CD14-positive monocyte (primary cell): ENCODE results near the gene KSR2. TPM values are rescaled to one million over a fixed set of nuclear protein-coding genes. Genes with fewer than 3 reads are reported as not detected.

Experiments
- DNase-seq, 3 donors: peaks; one replicate each; pipeline ENCODE4 v3.0.0-alpha.2; 2011 to 2022
- H2AFZ ChIP-seq: 2 replicates; pipeline ENCODE4 v1.6.0; 2012; ENCODE audit warnings: mild to moderate bottlenecking, low read depth, low read length, inconsistent platforms; ENCODE audit not compliant: insufficient read depth, poor library complexity, severe bottlenecking
- H3K27ac ChIP-seq, 2 donors: 1 replicate in 1 of 2; 2 replicates in 1 of 2; pipeline ENCODE4 v1.5.1; 2012 to 2013; ENCODE audit warnings: low read length in 2 of 2, control low read depth in 1 of 2, inconsistent platforms in 1 of 2, low read depth in 1 of 2, mild to moderate bottlenecking in 1 of 2
- H3K27me3 ChIP-seq, 2 donors: one replicate each; pipeline versions ENCODE4 v1.6.0 to v1.6.1; 2011 to 2013; ENCODE audit warnings: low read length in 2 of 2; ENCODE audit not compliant: control insufficient read depth in 2 of 2, insufficient read depth in 2 of 2
- H3K36me3 ChIP-seq, 2 donors: replicated peaks in 1 of 2; 1 replicate in 1 of 2; 2 replicates in 1 of 2; pipeline versions ENCODE4 v1.5.1 to v1.6.1; 2012 to 2013; ENCODE audit warnings: low read length in 2 of 2, control low read depth in 1 of 2, inconsistent platforms in 1 of 2, mild to moderate bottlenecking in 1 of 2; ENCODE audit not compliant: insufficient read depth in 2 of 2, control insufficient read depth in 1 of 2
- H3K4me1 ChIP-seq, 2 donors: 1 replicate in 1 of 2; 2 replicates in 1 of 2; pipeline versions ENCODE4 v1.5.1 to v1.6.1; 2012 to 2013; ENCODE audit warnings: low read length in 2 of 2, control low read depth in 1 of 2, inconsistent platforms in 1 of 2, mild to moderate bottlenecking in 1 of 2, moderate library complexity in 1 of 2; ENCODE audit not compliant: insufficient read depth in 2 of 2, control insufficient read depth in 1 of 2
- H3K4me2 ChIP-seq: replicated peaks from 2 replicates; pipeline ENCODE3; 2012; ENCODE audit warnings: low read length, moderate library complexity, mild to moderate bottlenecking; ENCODE audit not compliant: poor library complexity, severe bottlenecking; ENCODE audit errors: extremely low read depth
- H3K4me3 ChIP-seq, 3 experiments: fragments of 200-600 bp in 1 of 3; sonication (generic) in 1 of 3; replicated peaks in 1 of 3; 1 replicate in 2 of 3; 2 replicates in 1 of 3; pipeline ENCODE4 v1.5.1; 2011 to 2013; ENCODE audit warnings: low read length in 3 of 3, mild to moderate bottlenecking in 3 of 3, control low read depth in 2 of 3, low read depth in 2 of 3, inconsistent platforms in 1 of 3, moderate library complexity in 1 of 3
- H3K79me2 ChIP-seq: 2 replicates; pipeline ENCODE4 v1.6.0; 2012; ENCODE audit warnings: mild to moderate bottlenecking, control low read depth, inconsistent platforms, low read length, moderate library complexity; ENCODE audit not compliant: insufficient read depth
- H3K9ac ChIP-seq: 2 replicates; pipeline ENCODE4 v1.6.0; 2017; ENCODE audit warnings: low read length, mild to moderate bottlenecking; ENCODE audit not compliant: insufficient read depth, poor library complexity, severe bottlenecking
- H3K9me3 ChIP-seq, 2 donors: replicated peaks in 1 of 2; 1 replicate in 1 of 2; 2 replicates in 1 of 2; pipeline versions ENCODE4 v1.5.1 to v1.6.1; 2012 to 2013; ENCODE audit warnings: low read length in 2 of 2, control low read depth in 1 of 2; ENCODE audit not compliant: control insufficient read depth in 1 of 2, insufficient read depth in 1 of 2
- H4K20me1 ChIP-seq: 2 replicates; pipeline ENCODE4 v1.6.0; 2012; ENCODE audit warnings: mild to moderate bottlenecking, low read length, control low read depth, moderate library complexity; ENCODE audit not compliant: insufficient read depth
- H3K27ac Mint-ChIP-seq, 7 donors: one replicate each; pipeline ENCODE4 v1.8.0; 2020; ENCODE audit warnings: mild to moderate bottlenecking in 7 of 7, mixed read lengths in 7 of 7, moderate library complexity in 6 of 7, inconsistent platforms in 2 of 7
- H3K27me3 Mint-ChIP-seq, 3 donors: one replicate each; pipeline ENCODE4 v1.8.0; 2021 to 2022; ENCODE audit warnings: low read depth in 3 of 3, mild to moderate bottlenecking in 3 of 3, mixed read lengths in 3 of 3, moderate library complexity in 3 of 3, inconsistent platforms in 1 of 3
- H3K36me3 Mint-ChIP-seq, 2 donors: one replicate each; pipeline ENCODE4 v1.8.0; 2020; ENCODE audit warnings: mixed read lengths in 2 of 2, inconsistent platforms in 1 of 2, mild to moderate bottlenecking in 1 of 2
- H3K4me1 Mint-ChIP-seq: one replicate; pipeline ENCODE4 v1.8.0; 2020; ENCODE audit warnings: mild to moderate bottlenecking, mixed read lengths
- H3K4me3 Mint-ChIP-seq, 2 donors: one replicate each; pipeline ENCODE4 v1.8.0; 2020; ENCODE audit warnings: mild to moderate bottlenecking in 2 of 2, mixed read lengths in 2 of 2, moderate library complexity in 1 of 2
- H3K9me3 Mint-ChIP-seq, 7 donors: one replicate each; pipeline ENCODE4 v1.8.0; 2020 to 2022; ENCODE audit warnings: mixed read lengths in 7 of 7, mild to moderate bottlenecking in 6 of 7, moderate library complexity in 6 of 7, inconsistent platforms in 2 of 7
- whole genome bisulfite sequencing: methylation state at CpG from one replicate; pipeline ENCODE4 v1.1.5; 2013; ENCODE audit warnings: missing lambda C conversion rate; ENCODE audit not compliant: insufficient coverage; 5-methylcytosine and 5-hydroxymethylcytosine counted together
- intact Hi-C, 2 donors: fragments of 100-400 bp; cut with micrococcal nuclease; formaldehyde crosslinking; loops; one replicate each; pipeline versions ENCODE4 v1.15.0 to v1.15.1; 2023
- polyA plus RNA-seq, 3 donors: library from polyadenylated mRNA; depleted of rRNA in 1 of 3; unstranded in 2 of 3; stranded (reverse) in 1 of 3; fragments of 300-500 nt in 2 of 3; fragments of >200 nt in 1 of 3; fragmentation: Illumina TruSeq in 2 of 3; gene quantifications; 1 replicate in 2 of 3; 2 replicates in 1 of 3; pipeline ENCODE4 v1.2.3, GENCODE V29; 2012 to 2021
- TF ChIP-seq, protein P1 (sequence below): fragments of 200-600 bp; IDR thresholded peaks from one replicate; pipeline ENCODE4 v1.8.0; 2022; ENCODE audit warnings: antibody characterized with exemption, mild to moderate bottlenecking

Gene KSR2
- polyA plus RNA-seq, 3 donors: not detected

GRCh38 chr12:117904051-117904450 lies 64.7 kb downstream of the KSR2 start:
- TF ChIP-seq, protein P1, sequence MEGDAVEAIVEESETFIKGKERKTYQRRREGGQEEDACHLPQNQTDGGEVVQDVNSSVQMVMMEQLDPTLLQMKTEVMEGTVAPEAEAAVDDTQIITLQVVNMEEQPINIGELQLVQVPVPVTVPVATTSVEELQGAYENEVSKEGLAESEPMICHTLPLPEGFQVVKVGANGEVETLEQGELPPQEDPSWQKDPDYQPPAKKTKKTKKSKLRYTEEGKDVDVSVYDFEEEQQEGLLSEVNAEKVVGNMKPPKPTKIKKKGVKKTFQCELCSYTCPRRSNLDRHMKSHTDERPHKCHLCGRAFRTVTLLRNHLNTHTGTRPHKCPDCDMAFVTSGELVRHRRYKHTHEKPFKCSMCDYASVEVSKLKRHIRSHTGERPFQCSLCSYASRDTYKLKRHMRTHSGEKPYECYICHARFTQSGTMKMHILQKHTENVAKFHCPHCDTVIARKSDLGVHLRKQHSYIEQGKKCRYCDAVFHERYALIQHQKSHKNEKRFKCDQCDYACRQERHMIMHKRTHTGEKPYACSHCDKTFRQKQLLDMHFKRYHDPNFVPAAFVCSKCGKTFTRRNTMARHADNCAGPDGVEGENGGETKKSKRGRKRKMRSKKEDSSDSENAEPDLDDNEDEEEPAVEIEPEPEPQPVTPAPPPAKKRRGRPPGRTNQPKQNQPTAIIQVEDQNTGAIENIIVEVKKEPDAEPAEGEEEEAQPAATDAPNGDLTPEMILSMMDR: no peak
- H3K9me3 Mint-ChIP-seq: peaks cover 0 to 3% (median 0%) of the 10 kb centered on the region in 7 donors
- no peaks in the 10 kb centered on the region for H3K36me3 ChIP-seq
- no peak overlapping the region for H3K9ac ChIP-seq
- no peak overlapping the region for H3K27ac Mint-ChIP-seq
- 90% methylated on average over 2 of the region's 6 CpGs for WGBS
- no peak overlapping the region for H3K27ac ChIP-seq
- no peaks in the 10 kb centered on the region for H3K79me2 ChIP-seq
- no peak overlapping the region for H2AFZ ChIP-seq
- H4K20me1 ChIP-seq: no peaks in the 10 kb centered on the region
- H3K9me3 ChIP-seq: no peaks in the 10 kb centered on the region
- intact Hi-C loops: no loop called here
- DNase-seq: no peak
- H3K4me3 ChIP-seq: no peak overlapping the region
- H3K4me2 ChIP-seq: no peak overlapping the region
- no peaks in the 10 kb centered on the region for H3K27me3 ChIP-seq
- H3K36me3 Mint-ChIP-seq: no peaks in the 10 kb centered on the region
- H3K4me1 Mint-ChIP-seq: no peaks in the 10 kb centered on the region
- no peak overlapping the region for H3K4me3 Mint-ChIP-seq
- H3K4me1 ChIP-seq: no peaks in the 10 kb centered on the region
- H3K27me3 Mint-ChIP-seq: peaks cover 0 to 8% (median 2%) of the 10 kb centered on the region in 3 donors

GRCh38 chr12:117903110-117903840 lies 65.5 kb downstream of the KSR2 start:
- whole genome bisulfite sequencing: 88% methylated on average over 1 of the region's 3 CpGs
- Histone ChIP-seq H2AFZ (no peak overlapping the region), H3K4me1 (no peaks in the 10 kb centered on the region), H3K4me3 (no peak overlapping the region), H3K9me3 (no peaks in the 10 kb centered on the region), H3K27ac (no peak overlapping the region), H3K79me2 (no peaks in the 10 kb centered on the region), H3K27me3 (no peaks in the 10 kb centered on the region), H3K36me3 (no peaks in the 10 kb centered on the region), H4K20me1 (no peaks in the 10 kb centered on the region), H3K9ac (no peak overlapping the region), H3K4me2 (no peak overlapping the region)
- no peaks in the 10 kb centered on the region for H3K4me1 Mint-ChIP-seq
- no peak for DNase-seq
- H3K36me3 Mint-ChIP-seq: no peaks in the 10 kb centered on the region
- H3K27me3 Mint-ChIP-seq: peaks cover 0 to 8% (median 2%) of the 10 kb centered on the region in 3 donors
- intact Hi-C loops: no loop called here
- peaks cover 0 to 3% (median 0%) of the 10 kb centered on the region in 7 donors for H3K9me3 Mint-ChIP-seq
- no peak overlapping the region for H3K4me3 Mint-ChIP-seq
- TF ChIP-seq, protein P1: no peak
- no peak overlapping the region for H3K27ac Mint-ChIP-seq
